Left ventricle myocardium superior (tissue), 1 donor: Measurements from ENCODE around the gene GANC. TPM values are rescaled to one million over a fixed set of nuclear protein-coding genes. Genes with fewer than 3 reads are reported as not detected.
"Not testable (repeated sequence)": the region's sequence is repeated elsewhere in the genome, so short reads cannot be mapped to it uniquely, and the experiment has no call there.

Experiments
- ATAC-seq: fragments of 200-7000 bp; cut with Tn5 transposase; one replicate; pipeline ENCODE4 v1.9.1; 2020; ENCODE audit warnings: mild to moderate bottlenecking, moderate library complexity
- DNase-seq: peaks from one replicate; pipeline ENCODE4 v3.0.0-alpha.2; 2020
- intact Hi-C: fragments of 100-400 bp; cut with micrococcal nuclease; formaldehyde crosslinking; loops from one replicate; pipeline ENCODE4 v1.11.0; 2022
- total RNA-seq: library from RNA; stranded (reverse); fragmentation: NEBNext Ultra II Directional; extraction: Animal tissue kit (Norgen Biotek cat#: 25700); gene quantifications from one replicate; pipeline ENCODE4 v1.2.1, GENCODE V29; 2021
- donor health status: DM: no; HTN: yes; CAD: no; lungs with severe emphysema.

GANC gene
- total RNA-seq, 1 donor from 2014 or later: 16.4 TPM

GRCh38 chr15:42276762-42277161 lies 3.8 kb downstream of the GANC start:
- no peak for ATAC-seq
- DNase-seq: no peak
- intact Hi-C loops: no loop called here

- intact Hi-C loops: no loop called here
- no peak for ATAC-seq
- no peak for DNase-seq
Measured at GRCh38 chr15:42279234-42279723, 6.3 kb downstream of the GANC start.

- ATAC-seq (no peak), DNase-seq (no peak)
- intact Hi-C loops: no loop called here
Measured at GRCh38 chr15:42282344-42282743, 9.3 kb downstream of the GANC start.

GRCh38 chr15:42282926-42283325 lies 9.9 kb downstream of the GANC start:
- intact Hi-C loops: no loop called here
- ATAC-seq (no peak), DNase-seq (no peak)

GRCh38 chr15:42283671-42284070 lies 10.7 kb downstream of the GANC start:
- DNase-seq: no peak
- no peak for ATAC-seq
- intact Hi-C loops: no loop called here

GRCh38 chr15:42284551-42284950 lies 11.6 kb downstream of the GANC start:
- DNase-seq (no peak), ATAC-seq (no peak)
- intact Hi-C loops: no loop called here

GRCh38 chr15:42285034-42285433 lies 12.0 kb downstream of the GANC start:
- intact Hi-C loops: no loop called here
- DNase-seq (no peak), ATAC-seq (no peak)

GRCh38 chr15:42286445-42287029 lies 13.5 kb downstream of the GANC start:
- DNase-seq (no peak), ATAC-seq (no peak)
- intact Hi-C loops: no loop called here

- intact Hi-C loops: no loop called here
- no peak for DNase-seq
- ATAC-seq: no peak
Measured at GRCh38 chr15:42287931-42288330, 14.9 kb downstream of the GANC start.

- no peak for ATAC-seq
- intact Hi-C loops: no loop called here
- no peak for DNase-seq
Measured at GRCh38 chr15:42289166-42289565, 16.2 kb downstream of the GANC start.

GRCh38 chr15:42301004-42301403 lies 28.0 kb downstream of the GANC start:
- ATAC-seq, DNase-seq, intact Hi-C loops: not testable (repeated sequence)

- no peak for ATAC-seq
- no peak for DNase-seq
- intact Hi-C loops: no loop called here
Measured at GRCh38 chr15:42306681-42307080, 33.7 kb downstream of the GANC start.

- intact Hi-C loops: no loop called here
- no peak for ATAC-seq
- DNase-seq: no peak
Measured at GRCh38 chr15:42313463-42313862, 40.5 kb downstream of the GANC start.

- DNase-seq (no peak), ATAC-seq (no peak)
- intact Hi-C loops: no loop called here
Measured at GRCh38 chr15:42314818-42315217, 41.8 kb downstream of the GANC start.

GRCh38 chr15:42315521-42315920 lies 42.5 kb downstream of the GANC start:
- ATAC-seq (no peak), DNase-seq (no peak)
- intact Hi-C loops: no loop called here

- ATAC-seq, intact Hi-C loops, DNase-seq: not testable (repeated sequence)
Measured at GRCh38 chr15:42316282-42316805, 43.3 kb downstream of the GANC start.

- no peak for ATAC-seq
- no peak for DNase-seq
- intact Hi-C loops: no loop called here
Measured at GRCh38 chr15:42319206-42319605, 46.2 kb downstream of the GANC start.

GRCh38 chr15:42324308-42324707 lies 51.3 kb downstream of the GANC start:
- ATAC-seq: no peak
- intact Hi-C loops: no loop called here
- DNase-seq: no peak

GRCh38 chr15:42329161-42329560 lies 56.2 kb downstream of the GANC start:
- ATAC-seq: no peak

GRCh38 chr15:42329992-42330391 lies 57.0 kb downstream of the GANC start:
- intact Hi-C loops: no loop called here
- no peak for DNase-seq
- no peak for ATAC-seq

More at GRCh38 chr15:42329161-42329560, 56.2 kb downstream of the GANC start:
- DNase-seq: no peak
- intact Hi-C loops: no loop called here

GRCh38 chr15:42331235-42331634 lies 58.2 kb downstream of the GANC start:
- DNase-seq (no peak), ATAC-seq (peak; percentile 99)
- intact Hi-C loops: no loop called here
